Fibroblast of peridontal ligament (primary cell): ENCODE results near the gene PCDHA8.
"Not testable (repeated sequence)": the region's sequence is repeated elsewhere in the genome, so short reads cannot be mapped to it uniquely, and the experiment has no call there.

Experiments used
- DNase-seq: peaks from one replicate; pipeline ENCODE4 v3.0.0-alpha.2; 2010; ENCODE audit errors: extremely low read depth

Gene PCDHA8

DNA sequence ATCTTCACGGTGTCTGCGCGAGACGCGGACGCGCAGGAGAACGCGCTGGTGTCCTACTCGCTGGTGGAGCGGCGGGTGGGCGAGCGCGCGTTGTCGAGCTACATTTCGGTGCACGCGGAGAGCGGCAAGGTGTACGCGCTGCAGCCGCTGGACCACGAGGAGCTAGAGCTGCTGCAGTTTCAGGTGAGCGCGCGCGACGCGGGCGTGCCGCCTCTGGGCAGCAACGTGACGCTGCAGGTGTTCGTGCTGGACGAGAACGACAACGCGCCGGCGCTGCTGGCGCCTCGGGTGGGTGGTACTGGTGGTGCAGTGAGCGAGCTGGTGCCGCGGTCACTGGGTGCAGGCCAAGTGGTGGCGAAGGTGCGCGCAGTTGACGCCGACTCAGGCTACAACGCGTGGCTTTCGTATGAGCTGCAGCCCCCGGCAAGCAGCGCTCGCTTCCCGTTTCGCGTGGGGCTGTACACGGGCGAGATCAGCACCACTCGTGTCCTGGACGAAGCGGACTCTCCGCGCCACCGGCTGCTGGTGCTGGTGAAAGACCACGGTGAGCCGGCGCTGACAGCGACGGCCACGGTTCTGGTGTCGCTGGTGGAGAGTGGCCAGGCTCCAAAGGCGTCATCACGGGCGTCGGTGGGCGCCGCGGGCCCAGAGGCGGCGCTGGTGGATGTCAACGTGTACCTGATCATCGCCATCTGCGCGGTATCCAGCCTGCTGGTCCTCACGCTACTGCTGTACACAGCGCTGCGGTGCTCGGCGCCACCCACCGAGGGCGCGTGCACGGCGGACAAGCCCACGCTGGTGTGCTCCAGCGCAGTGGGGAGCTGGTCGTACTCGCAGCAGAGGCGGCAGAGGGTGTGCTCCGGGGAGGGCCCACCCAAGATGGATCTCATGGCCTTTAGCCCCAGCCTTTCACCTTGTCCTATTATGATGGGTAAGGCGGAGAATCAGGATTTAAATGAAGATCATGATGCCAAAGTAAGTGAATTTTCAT, 11.2 kb upstream of the PCDHA8 start:
- DNase-seq, result not testable (repeated sequence)

DNA sequence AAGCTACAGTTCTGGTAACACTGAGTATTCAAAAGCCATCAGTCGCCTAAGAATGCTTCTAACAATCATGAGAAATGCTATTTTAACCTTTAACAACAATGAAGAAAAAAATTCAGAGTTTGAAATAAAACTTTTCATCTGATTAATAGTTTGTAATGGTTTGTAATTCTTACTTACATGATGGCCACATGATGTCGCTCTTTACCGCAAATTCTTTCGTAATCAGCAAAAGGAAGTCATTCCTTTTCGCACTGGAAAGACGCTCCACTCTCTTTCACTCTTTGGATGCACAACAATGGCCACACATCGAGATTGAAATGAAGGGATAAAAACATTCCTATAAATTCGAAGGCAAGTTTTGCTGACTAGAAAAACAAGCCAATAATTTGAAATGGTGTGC, 7.0 kb upstream of the PCDHA8 start, which contains the start of gene PCDHA7:
Gene PCDHA7, plus strand, starts transcription at position 277 of the 400 bp plus-strand sequence. Its CDS starts 115 bp downstream, at position 392.
- peak; percentile 4 for DNase-seq

DNA sequence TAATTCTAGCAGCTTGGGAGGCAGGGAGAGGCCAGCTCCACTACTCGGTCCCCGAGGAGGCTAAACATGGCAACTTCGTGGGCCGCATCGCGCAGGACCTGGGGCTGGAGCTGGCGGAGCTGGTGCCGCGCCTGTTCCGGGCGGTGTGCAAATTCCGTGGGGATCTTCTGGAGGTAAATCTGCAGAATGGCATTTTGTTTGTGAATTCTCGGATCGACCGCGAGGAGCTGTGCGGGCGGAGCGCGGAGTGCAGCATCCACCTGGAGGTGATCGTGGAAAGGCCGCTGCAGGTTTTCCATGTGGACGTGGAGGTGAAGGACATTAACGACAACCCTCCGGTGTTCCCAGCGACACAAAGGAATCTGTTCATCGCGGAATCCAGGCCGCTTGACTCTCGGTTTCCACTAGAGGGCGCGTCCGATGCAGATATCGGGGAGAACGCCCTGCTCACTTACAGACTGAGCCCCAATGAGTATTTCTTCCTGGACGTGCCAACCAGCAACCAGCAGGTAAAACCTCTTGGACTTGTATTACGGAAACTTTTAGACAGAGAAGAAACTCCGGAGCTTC, 6.5 kb upstream of the PCDHA8 start:
- DNase-seq, result not testable (repeated sequence)

DNA sequence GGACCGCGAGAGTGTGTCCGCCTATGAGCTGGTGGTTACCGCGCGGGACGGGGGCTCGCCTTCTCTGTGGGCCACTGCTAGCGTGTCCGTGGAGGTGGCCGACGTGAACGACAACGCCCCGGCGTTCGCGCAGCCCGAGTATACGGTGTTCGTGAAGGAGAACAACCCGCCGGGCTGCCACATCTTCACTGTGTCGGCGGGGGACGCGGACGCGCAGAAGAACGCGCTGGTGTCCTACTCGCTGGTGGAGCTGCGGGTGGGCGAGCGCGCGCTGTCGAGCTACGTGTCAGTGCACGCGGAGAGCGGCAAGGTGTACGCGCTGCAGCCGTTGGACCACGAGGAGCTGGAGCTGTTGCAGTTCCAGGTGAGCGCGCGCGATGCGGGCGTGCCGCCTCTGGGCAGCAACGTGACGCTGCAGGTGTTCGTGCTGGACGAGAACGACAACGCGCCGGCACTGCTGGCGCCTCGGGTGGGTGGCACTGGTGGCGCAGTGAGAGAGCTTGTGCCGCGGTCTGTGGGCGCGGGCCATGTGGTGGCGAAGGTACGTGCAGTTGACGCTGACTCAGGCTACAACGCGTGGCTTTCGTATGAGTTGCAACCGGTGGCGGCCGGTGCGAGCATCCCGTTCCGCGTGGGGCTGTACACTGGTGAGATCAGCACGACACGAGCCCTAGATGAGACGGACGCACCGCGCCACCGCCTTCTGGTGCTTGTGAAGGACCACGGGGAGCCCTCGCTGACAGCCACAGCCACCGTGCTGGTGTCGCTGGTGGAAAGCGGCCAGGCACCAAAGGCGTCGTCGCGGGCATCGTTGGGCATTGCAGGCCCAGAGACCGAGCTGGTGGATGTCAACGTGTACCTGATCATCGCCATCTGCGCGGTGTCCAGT, 5.1 kb upstream of the PCDHA8 start:
- DNase-seq, result no peak

DNA sequence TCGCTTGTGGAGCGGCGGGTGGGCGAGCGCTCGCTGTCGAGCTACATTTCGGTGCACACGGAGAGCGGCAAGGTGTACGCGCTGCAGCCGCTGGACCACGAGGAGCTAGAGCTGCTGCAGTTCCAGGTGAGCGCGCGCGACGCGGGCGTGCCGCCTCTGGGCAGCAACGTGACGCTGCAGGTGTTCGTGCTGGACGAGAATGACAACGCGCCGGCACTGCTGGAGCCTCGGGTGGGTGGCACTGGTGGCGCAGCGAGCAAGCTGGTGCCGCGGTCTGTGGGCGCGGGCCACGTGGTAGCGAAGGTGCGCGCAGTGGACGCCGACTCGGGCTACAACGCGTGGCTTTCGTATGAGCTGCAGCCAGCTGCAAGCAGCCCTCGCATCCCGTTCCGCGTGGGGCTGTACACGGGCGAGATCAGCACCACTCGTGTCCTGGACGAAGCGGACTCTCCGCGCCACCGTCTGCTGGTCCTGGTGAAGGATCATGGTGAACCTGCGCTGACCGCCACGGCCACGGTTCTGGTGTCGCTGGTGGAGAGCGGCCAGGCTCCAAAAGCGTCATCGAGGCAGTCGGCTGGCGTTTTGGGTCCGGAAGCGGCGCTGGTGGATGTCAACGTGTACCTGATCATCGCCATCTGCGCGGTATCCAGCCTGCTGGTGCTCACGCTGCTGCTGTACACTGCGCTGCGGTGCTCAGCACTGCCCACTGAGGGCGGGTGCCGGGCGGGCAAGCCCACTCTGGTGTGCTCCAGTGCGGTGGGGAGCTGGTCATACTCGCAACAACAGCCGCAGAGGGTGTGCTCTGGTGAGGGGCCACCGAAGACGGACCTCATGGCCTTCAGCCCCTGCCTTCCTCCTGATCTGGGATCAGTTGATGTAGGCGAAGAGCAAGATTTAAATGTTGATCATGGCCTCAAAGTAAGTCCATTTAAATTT, 2.1 kb downstream of the PCDHA8 start:
- DNase-seq, result no peak

DNA sequence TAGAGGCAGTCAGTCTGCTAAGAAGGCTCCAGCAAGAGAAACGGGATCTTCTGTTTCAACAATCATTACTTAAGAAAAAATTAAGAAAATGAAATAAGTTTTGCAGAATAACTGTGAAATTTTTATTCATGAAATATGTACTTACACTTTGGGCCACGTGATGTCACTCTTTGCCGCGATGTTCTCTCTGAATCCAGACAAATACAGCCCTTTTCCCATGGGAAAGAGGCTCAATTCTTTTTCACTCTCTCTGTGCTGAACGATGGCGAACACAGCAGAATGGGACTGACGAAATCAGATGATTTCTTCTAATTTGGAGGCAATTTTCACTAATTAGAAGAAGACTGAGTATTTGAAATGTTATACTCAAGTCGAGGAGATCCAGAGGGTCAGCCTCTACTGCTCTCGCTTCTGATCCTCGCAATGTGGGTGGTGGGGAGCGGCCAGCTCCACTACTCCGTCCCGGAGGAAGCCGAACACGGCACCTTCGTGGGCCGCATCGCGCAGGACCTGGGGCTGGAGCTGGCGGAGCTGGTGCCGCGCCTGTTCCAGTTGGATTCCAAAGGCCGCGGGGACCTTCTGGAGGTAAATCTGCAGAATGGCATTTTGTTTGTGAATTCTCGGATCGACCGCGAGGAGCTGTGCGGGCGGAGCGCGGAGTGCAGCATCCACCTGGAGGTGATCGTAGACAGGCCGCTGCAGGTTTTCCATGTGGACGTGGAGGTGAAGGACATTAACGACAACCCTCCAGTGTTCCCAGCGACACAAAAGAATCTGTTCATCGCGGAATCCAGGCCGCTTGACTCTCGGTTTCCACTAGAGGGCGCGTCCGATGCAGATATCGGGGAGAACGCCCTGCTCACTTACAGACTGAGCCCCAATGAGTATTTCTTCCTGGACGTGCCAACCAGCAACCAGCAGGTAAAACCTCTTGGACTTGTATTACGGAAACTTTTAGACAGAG, 7.4 kb downstream of the PCDHA8 start, which contains the start of gene PCDHA9:
Gene PCDHA9, plus strand, starts transcription at position 244 of the 964 bp plus-strand sequence. Its CDS starts 114 bp downstream, at position 358.
- DNase-seq, result not testable (repeated sequence)

DNA sequence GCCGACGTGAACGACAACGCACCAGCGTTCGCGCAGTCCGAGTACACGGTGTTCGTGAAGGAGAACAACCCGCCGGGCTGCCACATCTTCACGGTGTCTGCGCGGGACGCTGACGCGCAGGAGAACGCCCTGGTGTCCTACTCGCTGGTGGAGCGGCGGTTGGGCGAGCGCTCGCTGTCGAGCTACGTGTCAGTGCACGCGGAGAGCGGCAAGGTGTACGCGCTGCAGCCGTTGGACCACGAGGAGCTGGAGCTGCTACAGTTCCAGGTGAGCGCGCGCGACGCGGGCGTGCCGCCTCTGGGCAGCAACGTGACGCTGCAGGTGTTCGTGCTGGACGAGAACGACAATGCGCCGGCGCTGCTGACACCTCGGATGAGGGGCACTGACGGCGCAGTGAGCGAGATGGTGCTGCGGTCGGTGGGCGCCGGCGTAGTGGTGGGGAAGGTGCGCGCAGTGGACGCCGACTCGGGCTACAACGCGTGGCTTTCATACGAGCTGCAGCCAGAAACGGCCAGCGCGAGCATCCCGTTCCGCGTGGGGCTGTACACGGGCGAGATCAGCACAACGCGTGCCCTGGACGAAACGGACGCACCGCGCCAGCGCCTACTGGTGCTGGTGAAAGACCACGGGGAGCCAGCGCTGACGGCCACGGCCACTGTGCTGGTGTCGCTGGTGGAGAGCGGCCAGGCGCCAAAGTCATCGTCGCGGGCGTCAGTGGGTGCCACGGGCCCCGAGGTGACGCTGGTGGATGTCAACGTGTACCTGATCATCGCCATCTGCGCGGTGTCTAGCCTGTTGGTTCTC, 9.0 kb downstream of the PCDHA8 start:
- not testable (repeated sequence) for DNase-seq

DNA sequence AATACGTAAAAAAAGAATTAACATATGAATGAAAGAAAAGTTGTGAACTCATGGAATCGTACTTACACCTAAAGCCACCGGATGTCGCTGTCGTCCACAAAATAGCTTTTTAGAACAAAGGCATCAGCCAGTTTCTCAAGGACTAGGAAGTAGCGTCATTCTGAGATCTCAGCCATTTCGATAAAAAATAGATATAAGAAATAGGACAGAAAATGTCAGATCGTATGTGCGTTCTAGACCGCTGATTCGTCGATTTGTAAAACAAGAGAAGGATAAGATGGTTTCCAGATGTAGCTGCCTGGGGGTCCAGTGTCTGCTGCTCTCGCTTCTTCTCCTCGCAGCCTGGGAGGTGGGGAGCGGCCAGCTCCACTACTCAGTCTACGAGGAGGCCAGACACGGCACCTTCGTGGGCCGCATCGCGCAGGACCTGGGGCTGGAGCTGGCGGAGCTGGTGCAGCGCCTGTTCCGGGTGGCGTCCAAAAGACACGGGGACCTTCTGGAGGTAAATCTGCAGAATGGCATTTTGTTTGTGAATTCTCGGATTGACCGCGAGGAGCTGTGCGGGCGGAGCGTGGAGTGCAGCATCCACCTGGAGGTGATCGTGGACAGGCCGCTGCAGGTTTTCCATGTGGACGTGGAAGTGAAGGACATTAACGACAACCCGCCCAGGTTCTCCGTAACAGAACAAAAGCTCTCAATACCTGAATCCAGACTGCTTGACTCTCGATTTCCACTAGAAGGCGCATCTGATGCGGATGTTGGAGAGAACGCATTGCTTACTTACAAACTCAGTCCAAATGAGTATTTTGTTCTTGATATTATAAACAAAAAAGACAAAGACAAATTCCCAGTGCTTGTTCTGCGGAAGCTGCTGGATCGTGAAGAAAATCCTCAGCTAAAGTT, 15.0 kb downstream of the PCDHA8 start, which contains the start of gene PCDHA10:
Gene PCDHA10, plus strand, starts transcription at position 126 of the 903 bp plus-strand sequence. Its CDS starts 152 bp downstream, at position 278.
- DNase-seq, result no peak

DNA sequence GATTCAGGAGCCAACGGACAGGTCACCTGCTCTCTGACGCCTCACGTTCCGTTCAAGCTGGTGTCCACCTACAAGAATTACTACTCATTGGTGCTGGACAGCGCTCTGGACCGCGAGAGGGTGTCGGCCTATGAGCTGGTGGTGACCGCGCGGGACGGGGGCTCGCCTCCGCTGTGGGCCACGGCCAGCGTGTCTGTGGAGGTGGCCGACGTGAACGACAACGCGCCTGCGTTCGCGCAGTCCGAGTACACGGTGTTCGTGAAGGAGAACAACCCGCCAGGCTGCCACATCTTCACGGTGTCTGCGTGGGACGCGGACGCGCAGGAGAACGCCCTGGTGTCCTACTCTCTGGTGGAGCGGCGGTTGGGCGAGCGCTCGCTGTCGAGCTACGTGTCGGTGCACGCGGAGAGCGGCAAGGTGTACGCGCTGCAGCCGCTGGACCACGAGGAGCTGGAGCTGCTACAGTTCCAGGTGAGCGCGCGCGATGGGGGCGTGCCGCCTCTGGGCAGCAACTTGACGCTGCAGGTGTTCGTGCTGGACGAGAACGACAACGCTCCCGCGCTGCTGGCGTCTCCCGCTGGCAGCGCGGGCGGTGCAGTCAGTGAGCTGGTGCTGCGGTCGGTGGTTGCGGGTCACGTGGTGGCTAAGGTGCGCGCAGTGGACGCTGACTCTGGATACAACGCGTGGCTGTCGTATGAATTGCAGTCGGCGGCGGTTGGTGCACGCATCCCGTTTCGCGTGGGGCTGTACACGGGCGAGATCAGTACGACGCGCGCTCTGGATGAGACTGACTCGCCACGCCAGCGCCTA, 16.4 kb downstream of the PCDHA8 start:
- no peak for DNase-seq

DNA sequence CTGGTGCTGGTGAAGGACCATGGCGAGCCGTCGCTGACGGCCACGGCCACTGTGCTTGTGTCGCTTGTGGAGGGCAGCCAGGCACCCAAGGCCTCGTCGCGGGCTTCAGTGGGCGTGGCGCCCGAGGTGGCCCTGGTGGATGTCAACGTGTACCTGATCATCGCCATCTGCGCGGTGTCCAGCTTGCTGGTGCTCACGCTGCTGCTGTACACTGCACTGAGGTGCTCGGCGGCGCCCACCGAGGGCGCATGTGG, 16.9 kb downstream of the PCDHA8 start:
- DNase-seq, result no peak

DNA sequence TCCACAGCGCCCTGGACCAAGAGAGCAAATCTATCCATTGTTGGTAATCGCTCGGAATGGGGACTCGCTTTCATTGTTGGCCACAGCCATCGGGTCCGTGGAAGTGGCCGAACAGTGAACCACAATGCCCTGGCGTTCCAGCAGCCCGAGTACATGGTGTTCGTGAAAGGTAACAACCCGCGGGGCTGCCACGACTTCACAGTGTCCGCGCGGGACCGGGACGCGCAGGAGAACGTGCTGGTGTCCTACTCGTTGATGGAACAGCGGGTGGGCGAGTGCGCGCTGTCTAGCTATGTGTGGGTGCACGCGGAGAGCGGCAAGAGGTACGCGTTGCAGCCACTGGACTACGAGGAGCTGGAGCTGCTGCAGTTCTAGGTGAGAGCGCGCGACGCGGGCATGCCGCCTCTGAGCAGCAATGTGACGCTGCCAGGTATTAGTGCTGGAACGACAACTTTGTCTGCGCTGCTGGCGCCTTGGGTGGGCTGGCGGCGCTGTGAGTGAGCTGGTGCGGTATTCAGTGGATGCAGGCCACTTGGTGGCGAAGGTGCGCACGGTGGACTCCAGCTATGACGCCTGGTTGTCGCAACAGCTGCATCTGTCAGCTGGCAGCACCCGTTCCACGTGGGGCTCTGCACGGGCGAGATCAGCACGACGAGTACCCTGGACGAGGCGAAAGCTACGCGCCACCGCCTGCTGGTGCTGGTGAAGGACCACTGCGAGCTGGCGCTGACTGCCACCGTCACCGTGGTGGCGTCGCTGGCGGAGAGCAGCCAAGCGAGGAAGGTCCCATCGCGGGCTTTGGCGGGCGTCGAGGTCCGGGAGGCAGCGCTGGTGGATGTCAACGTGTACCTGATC, 21.7 kb downstream of the PCDHA8 start:
- no peak for DNase-seq

DNA sequence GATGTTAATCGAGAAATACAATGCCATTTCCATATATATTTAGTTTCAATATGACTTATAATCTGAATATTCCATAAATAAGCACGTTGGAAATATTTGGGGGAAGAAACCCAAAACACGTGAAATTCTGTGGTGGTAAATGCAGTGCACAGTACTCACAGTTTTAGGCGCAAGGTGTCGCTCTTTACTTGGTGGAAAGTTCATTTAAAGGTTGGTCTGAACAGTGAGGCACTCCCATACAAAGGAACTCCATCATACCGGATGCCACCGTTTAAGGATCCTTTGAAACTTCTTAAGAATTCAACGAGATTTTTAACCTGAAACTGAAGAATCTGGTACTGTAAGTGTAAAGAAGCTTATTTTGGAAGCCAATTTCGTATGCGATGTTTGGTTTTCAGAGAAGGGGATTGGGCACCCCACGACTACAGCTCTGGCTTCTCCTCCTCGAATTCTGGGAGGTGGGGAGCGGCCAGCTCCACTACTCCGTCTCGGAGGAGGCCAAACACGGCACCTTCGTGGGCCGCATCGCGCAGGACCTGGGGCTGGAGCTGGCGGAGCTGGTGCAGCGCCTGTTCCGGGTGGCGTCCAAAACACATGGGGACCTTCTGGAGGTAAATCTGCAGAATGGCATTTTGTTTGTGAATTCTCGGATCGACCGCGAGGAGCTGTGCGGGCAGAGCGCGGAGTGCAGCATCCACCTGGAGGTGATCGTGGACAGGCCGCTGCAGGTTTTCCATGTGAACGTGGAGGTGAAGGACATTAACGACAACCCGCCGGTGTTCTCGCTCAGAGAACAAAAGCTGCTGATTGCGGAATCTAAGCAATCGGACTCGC, 28.0 kb downstream of the PCDHA8 start, which contains the start of gene PCDHA11:
Gene PCDHA11, plus strand, starts transcription at position 237 of the 834 bp plus-strand sequence. Its CDS starts 147 bp downstream, at position 384.
- peak; percentile 1 for DNase-seq

DNA sequence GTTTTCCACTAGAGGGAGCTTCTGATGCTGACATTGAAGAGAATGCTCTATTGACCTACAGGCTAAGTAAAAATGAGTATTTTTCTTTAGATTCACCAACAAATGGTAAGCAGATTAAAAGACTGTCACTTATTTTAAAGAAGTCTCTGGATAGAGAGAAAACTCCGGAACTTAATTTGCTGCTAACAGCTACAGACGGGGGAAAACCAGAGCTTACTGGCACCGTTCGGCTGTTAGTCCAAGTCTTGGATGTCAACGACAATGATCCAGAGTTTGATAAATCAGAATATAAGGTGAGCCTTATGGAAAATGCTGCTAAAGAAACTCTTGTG, 28.5 kb downstream of the PCDHA8 start:
- no peak for DNase-seq

DNA sequence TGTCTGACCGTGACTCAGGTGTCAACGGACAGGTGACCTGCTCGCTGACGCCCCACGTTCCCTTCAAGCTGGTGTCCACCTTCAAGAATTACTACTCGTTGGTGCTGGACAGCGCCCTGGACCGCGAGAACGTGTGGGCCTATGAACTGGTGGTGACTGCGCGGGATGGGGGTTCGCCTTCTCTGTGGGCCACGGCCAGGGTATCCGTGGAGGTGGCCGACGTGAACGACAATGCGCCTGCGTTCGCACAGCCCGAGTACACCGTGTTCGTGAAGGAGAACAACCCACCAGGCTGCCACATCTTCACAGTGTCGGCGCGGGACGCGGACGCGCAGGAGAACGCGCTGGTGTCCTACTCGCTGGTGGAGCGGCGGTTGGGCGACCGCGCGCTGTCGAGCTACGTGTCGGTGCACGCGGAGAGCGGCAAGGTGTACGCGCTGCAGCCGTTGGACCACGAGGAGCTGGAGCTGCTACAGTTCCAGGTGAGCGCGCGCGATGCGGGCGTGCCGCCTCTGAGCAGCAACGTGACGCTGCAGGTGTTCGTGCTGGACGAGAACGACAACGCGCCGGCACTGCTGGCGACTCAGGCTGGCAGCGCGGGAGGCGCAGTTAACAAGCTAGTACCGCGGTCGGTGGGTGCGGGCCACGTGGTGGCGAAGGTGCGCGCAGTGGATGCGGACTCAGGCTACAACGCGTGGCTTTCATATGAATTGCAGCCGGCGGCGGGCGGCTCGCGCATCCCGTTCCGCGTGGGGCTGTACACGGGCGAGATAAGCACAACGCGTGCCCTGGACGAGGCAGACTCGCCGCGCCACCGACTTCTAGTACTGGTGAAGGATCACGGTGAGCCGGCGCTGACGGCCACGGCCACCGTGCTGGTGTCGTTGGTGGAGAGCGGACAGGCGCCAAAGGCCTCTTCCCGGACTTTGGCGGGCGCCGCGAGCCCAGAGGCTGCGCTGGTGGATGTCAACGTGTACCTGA, 29.5 kb downstream of the PCDHA8 start:
- no peak for DNase-seq
